Activated CD8-positive, alpha-beta T cell treated with anti-CD3 and anti-CD28 coated beads, Interleukin-2, amount 10 ng/mL, durations not matched to agents 7 days and 5 days (primary cell): ENCODE results near the gene MOB1A. TPM values are rescaled to one million over a fixed set of nuclear protein-coding genes. Genes with fewer than 3 reads are reported as not detected.
"Not testable (repeated sequence)": the region's sequence is repeated elsewhere in the genome, so short reads cannot be mapped to it uniquely, and the experiment has no call there.

Experiments used
- ATAC-seq: fragments of 150-1000 bp; cut with Tn5 transposase; one replicate; pipeline ENCODE4 v1.10.0; 2021; ENCODE audit warnings: moderate library complexity
- CTCF ChIA-PET: fragments of 350-600 bp; sonication (Branson Sonifier 250); formaldehyde crosslinking; loops from one replicate; lab custom pipeline; 2021; ENCODE audit warnings: antibody characterized with exemption; lab: Charles Lee
- POLR2A ChIA-PET: fragments of 350-600 bp; sonication (Branson Sonifier 250); formaldehyde crosslinking; loops from one replicate; lab custom pipeline; 2021; ENCODE audit warnings: antibody characterized with exemption; lab: Charles Lee
- DNase-seq: peaks from one replicate; pipeline ENCODE4 v3.0.0-alpha.2; 2020
- H3K27ac Mint-ChIP-seq: one replicate; pipeline ENCODE4 v1.8.0; 2021; ENCODE audit warnings: mild to moderate bottlenecking, mixed read lengths
- H3K27me3 Mint-ChIP-seq: one replicate; pipeline ENCODE4 v1.8.0; 2021; ENCODE audit warnings: low read depth, mixed read lengths
- H3K36me3 Mint-ChIP-seq: one replicate; pipeline ENCODE4 v1.8.0; 2021; ENCODE audit warnings: low read depth, mixed read lengths
- H3K4me1 Mint-ChIP-seq: one replicate; pipeline ENCODE4 v1.8.0; 2021; ENCODE audit warnings: low read depth, mixed read lengths
- H3K4me3 Mint-ChIP-seq: one replicate; pipeline ENCODE4 v1.8.0; 2021; ENCODE audit warnings: mild to moderate bottlenecking, mixed read lengths
- H3K9me3 Mint-ChIP-seq: one replicate; pipeline ENCODE4 v1.8.0; 2022; ENCODE audit warnings: mixed read lengths; ENCODE audit not compliant: insufficient read depth
- total RNA-seq, 2 experiments: library from RNA; stranded (reverse); gene quantifications; one replicate each; pipeline ENCODE4 v1.2.3, GENCODE V29; 2021

The MOB1A gene
- total RNA-seq, 2 experiments from 2014 or later = 191 to 208 TPM

DNA sequence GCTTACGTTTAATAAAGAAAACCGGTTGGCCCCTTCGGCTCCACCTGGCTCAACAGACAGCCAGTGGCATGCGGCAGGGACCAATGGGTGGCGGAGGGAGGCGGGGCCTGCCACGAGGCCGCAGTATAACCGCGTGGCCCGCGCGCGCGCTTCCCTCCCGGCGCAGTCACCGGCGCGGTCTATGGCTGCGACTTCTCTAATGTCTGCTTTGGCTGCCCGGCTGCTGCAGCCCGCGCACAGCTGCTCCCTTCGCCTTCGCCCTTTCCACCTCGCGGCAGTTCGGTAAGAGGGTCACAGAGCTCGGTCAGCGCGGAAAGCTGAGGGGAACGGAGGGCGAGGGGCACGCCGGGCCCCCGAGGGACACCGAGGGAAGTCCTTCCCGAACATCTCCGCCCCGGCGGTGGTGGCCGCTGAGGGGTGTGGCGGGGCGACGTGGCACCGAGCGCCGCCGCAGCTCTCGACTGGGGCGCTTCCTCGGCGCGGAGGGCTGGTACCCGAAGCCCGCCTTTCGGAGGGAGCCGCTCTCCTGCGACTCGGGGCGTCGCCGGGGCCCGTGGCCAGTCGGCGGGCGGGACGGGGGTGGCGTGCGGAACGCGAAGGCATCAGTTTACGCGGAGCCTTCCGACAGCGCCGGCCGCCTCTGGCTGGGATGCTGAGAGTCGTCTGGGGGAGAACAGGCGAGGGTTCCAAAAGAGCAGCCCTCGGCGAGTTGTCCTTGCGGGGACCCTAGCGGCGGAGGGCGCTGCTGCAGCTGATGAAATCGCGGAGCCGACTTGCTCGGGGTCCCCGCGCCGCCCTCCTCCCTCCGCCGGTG lies 20.0 kb upstream of the MOB1A start, which contains the start of gene MTHFD2:
MTHFD2 (plus strand) TSS at position 155 of the 814 bp plus-strand sequence; CDS start at position 182, 27 bp downstream.
- peak; percentile 95 for DNase-seq
- H3K9me3 Mint-ChIP-seq = no peaks in the 10 kb centered on the region
- CTCF ChIA-PET = interaction anchor here (0.9 to 5.3 kb wide), 18 partner anchors 9 to 375 kb away, joined by 3 to 92 read pairs (median 4); partner anchors contain the start of genes BOLA3, MOB1A and STAMBP
- H3K36me3 Mint-ChIP-seq = peaks cover 37% of the 10 kb centered on the region
- H3K4me1 Mint-ChIP-seq = peaks cover 45% of the 10 kb centered on the region
- ATAC-seq = peak; percentile 92
- no peaks in the 10 kb centered on the region for H3K27me3 Mint-ChIP-seq
- H3K4me3 Mint-ChIP-seq = peak within 1 kb of the TSS; percentile 97
- POLR2A ChIA-PET = interaction anchor here (0.6 to 7.4 kb wide), 14 partner anchors 9 to 502 kb away, joined by 3 to 140 read pairs (median 4); partner anchors contain the start of genes BOLA3, DCTN1, MOB1A and STAMBP
- peak within 1 kb of the TSS; percentile 100 for H3K27ac Mint-ChIP-seq

DNA sequence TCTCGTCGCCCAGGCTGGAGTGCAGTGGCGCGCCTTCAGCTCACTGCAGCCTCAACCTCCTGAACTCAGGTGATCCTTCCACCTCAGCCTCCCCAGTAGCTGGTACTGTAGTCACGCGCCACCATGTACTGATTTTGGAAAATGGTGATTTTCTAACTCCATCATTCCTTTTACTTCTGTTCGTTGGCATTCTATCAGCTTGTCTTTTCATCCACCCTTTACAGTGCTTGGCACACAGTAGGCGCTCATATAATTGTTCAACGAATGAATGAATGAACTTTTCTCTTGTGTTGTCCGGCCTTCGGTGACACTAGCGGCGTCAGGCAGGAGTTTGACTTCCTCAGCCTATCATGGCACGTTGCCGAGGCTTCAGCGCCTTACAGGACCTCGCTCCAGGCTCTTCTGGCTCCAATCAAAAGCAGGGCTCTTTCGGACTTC lies 19.4 kb upstream of the MOB1A start:
- Mint-ChIP-seq H3K36me3 (peaks cover 33% of the 10 kb centered on the region), H3K9me3 (no peaks in the 10 kb centered on the region), H3K27ac (peak overlapping the region; percentile 100), H3K27me3 (no peaks in the 10 kb centered on the region), H3K4me3 (peak overlapping the region; percentile 97), H3K4me1 (peaks cover 40% of the 10 kb centered on the region)
- CTCF ChIA-PET = interaction anchor here (0.9 to 5.3 kb wide), 12 partner anchors 10 to 370 kb away, joined by 3 to 92 read pairs (median 4); partner anchors contain the start of genes MOB1A and STAMBP
- POLR2A ChIA-PET = interaction anchor here (0.6 to 7.4 kb wide), 13 partner anchors 10 to 502 kb away, joined by 3 to 140 read pairs (median 3); partner anchors contain the start of genes BOLA3, DCTN1, MOB1A and STAMBP
- ATAC-seq (no peak), DNase-seq (no peak)

- peak overlapping the region; percentile 57 for H3K27ac Mint-ChIP-seq
- H3K4me1 Mint-ChIP-seq = peaks cover 37% of the 10 kb centered on the region
- no peak for ATAC-seq
- H3K36me3 Mint-ChIP-seq = peaks cover 27% of the 10 kb centered on the region
- H3K9me3 Mint-ChIP-seq = no peaks in the 10 kb centered on the region
- ChIA-PET CTCF (interaction anchor here (1.0 to 5.3 kb wide), 6 partner anchors 9 to 369 kb away, joined by 3 to 92 read pairs (median 4); partner anchors contain the start of genes BOLA3, MOB1A and STAMBP), POLR2A (interaction anchor here (0.9 to 7.4 kb wide), 4 partner anchors 9 to 17 kb away, joined by 3 to 140 read pairs (median 7); partner anchors contain the start of gene MOB1A)
- DNase-seq = no peak
- H3K4me3 Mint-ChIP-seq = no peak overlapping the region
- H3K27me3 Mint-ChIP-seq = peaks cover 4% of the 10 kb centered on the region
These were observed 18.4 kb upstream of the MOB1A start for GRCh38 chr2:74197049-74197448.

GRCh38 chr2:74194799-74195198 lies 16.1 kb upstream of the MOB1A start:
- H3K4me3 Mint-ChIP-seq = no peak overlapping the region
- H3K9me3 Mint-ChIP-seq = no peaks in the 10 kb centered on the region
- peaks cover 25% of the 10 kb centered on the region for H3K4me1 Mint-ChIP-seq
- ChIA-PET CTCF (no interaction called here), POLR2A (no interaction called here)
- no peak for DNase-seq
- H3K27me3 Mint-ChIP-seq = peaks cover 12% of the 10 kb centered on the region
- H3K36me3 Mint-ChIP-seq = peaks cover 10% of the 10 kb centered on the region
- H3K27ac Mint-ChIP-seq = no peak overlapping the region
- ATAC-seq = no peak

DNA sequence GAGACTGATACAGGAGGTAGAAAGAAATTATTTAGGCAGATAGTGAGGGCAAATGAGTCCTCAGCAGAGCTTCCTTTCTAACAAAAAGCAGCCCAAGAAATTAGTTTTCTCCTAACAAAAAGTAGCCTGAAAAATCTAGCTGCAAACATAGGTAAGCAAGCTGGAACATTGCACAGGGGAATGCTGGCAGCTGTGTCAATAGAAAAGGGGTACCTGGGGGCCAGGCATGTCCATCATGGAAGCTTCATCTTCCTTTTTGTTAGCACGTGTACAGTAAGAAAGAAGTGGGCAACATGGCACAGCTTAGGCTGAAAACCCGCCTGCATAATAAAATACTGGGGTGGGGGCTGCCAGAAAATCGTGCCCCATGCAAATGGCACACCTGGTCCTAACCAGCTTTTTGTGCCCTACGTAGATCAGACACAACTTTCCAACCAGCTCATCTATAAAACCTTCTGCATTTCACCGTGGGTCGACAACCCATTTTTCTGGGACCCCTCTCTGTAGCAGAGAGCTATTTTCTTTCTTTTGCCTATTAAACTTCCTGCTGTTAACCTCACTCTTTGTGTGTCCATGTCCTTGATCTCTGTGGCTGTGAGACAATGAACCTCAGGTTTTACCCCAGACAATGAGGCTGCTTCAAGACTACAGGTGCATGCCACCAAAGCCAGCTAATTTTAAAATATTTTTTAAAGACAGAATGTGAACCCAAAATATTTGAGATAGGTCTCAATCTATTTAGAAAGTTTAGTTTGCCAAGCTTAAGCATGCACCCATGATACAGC lies 13.1 kb upstream of the MOB1A start:
- no peaks in the 10 kb centered on the region for H3K36me3 Mint-ChIP-seq
- ATAC-seq = no peak

DNA sequence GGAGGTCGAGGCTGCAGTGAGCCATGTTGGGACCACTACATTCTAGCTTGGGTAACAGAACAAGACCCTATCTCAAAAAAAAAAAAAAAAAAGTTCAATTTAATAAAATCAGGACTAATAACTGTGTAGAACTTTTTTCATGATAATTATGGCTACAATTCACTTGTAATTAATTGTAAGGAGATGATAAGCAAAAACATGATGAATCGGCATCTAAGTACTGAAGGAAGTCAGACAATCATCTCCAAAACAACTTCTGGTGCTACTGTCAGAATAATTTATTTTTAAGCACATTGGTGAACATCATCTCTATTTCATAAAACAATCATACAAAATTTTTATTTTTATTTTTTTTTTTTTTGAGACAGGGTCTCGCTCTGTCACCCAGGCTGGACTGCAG lies 10.0 kb upstream of the MOB1A start:
- ChIA-PET CTCF (interaction anchor here (2.1 kb wide), 1 partner anchor 10 kb away, joined by 8 read pairs; the partner anchor contains the start of gene MOB1A), POLR2A (interaction anchor here (3.7 kb wide), 1 partner anchor 10 kb away, joined by 17 read pairs; the partner anchor contains the start of gene MOB1A)
- Mint-ChIP-seq H3K36me3 (no peaks in the 10 kb centered on the region), H3K27me3 (peaks cover 12% of the 10 kb centered on the region), H3K27ac (no peak overlapping the region), H3K4me1 (peaks cover 19% of the 10 kb centered on the region), H3K9me3 (no peaks in the 10 kb centered on the region), H3K4me3 (no peak overlapping the region)
- DNase-seq (no peak), ATAC-seq (no peak)

More for the DNA sequence above, 13.1 kb upstream of the MOB1A start:
- ChIA-PET CTCF (interaction anchor here (0.9 to 3.8 kb wide), 4 partner anchors 10 to 44 kb away, joined by 3 to 26 read pairs (median 6); partner anchors contain the start of genes BOLA3 and MOB1A), POLR2A (interaction anchor here (0.7 to 1.5 kb wide), 2 partner anchors 10 to 13 kb away, joined by 3 to 26 read pairs; partner anchors contain the start of gene MOB1A)
- peaks cover 11% of the 10 kb centered on the region for H3K4me1 Mint-ChIP-seq
- no peak overlapping the region for H3K27ac Mint-ChIP-seq
- H3K9me3 Mint-ChIP-seq = no peaks in the 10 kb centered on the region
- peaks cover 12% of the 10 kb centered on the region for H3K27me3 Mint-ChIP-seq
- no peak overlapping the region for H3K4me3 Mint-ChIP-seq
- no peak for DNase-seq

GRCh38 chr2:74188018-74188601 lies 9.4 kb upstream of the MOB1A start:
- Mint-ChIP-seq H3K36me3 (no peaks in the 10 kb centered on the region), H3K27ac (no peak overlapping the region), H3K4me1 (peaks cover 19% of the 10 kb centered on the region), H3K4me3 (no peak overlapping the region), H3K27me3 (peaks cover 12% of the 10 kb centered on the region), H3K9me3 (no peaks in the 10 kb centered on the region)
- ATAC-seq (no peak), DNase-seq (no peak)
- ChIA-PET POLR2A (interaction anchor here (0.6 to 3.7 kb wide), 2 partner anchors 9 to 10 kb away, joined by 3 to 17 read pairs; partner anchors contain the start of gene MOB1A), CTCF (interaction anchor here (0.7 to 2.1 kb wide), 2 partner anchors 9 to 41 kb away, joined by 3 to 8 read pairs; partner anchors contain the start of genes BOLA3 and MOB1A)

DNA sequence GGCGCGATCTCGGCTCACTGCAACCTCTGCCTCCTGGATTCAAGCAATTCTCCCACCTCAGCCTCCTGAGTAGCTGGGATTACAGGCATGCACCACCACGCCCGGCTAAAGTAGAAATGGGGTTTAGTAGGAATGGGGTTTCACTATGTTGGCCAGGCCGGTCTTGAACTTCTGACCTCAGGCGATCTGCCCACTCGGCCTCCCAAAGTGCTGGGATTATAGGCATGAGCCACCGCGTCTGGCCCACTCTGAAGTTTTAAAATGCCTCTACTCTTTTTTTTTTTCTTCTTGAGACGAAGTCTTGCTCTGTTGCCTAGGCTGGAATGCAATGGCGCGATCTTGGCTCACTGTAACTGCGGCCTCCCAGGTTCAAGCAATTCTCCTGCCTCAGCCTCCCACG lies 8.0 kb upstream of the MOB1A start:
- ATAC-seq, CTCF ChIA-PET, H3K9me3 Mint-ChIP-seq, H3K4me3 Mint-ChIP-seq, DNase-seq, H3K36me3 Mint-ChIP-seq, H3K27ac Mint-ChIP-seq, H3K27me3 Mint-ChIP-seq: not testable (repeated sequence)
- POLR2A ChIA-PET = interaction anchor here (1.1 to 3.7 kb wide), 2 partner anchors 8 to 11 kb away, joined by 3 to 17 read pairs; partner anchors contain the start of gene MOB1A
- H3K4me1 Mint-ChIP-seq = peaks cover 16% of the 10 kb centered on the region

- Mint-ChIP-seq H3K27ac (peak overlapping the region; percentile 55), H3K36me3 (no peaks in the 10 kb centered on the region), H3K27me3 (peaks cover 3% of the 10 kb centered on the region), H3K4me1 (peaks cover 20% of the 10 kb centered on the region), H3K4me3 (no peak overlapping the region), H3K9me3 (no peaks in the 10 kb centered on the region)
- DNase-seq = peak; percentile 44
- ChIA-PET POLR2A (interaction anchor here (1.1 kb wide), 1 partner anchor 12 kb away, joined by 3 read pairs; no protein-coding TSS in a partner anchor), CTCF (no interaction called here)
- peak; percentile 77 for ATAC-seq
These were observed 7.4 kb upstream of the MOB1A start for GRCh38 chr2:74186038-74186437.

GRCh38 chr2:74183878-74184277 lies 5.2 kb upstream of the MOB1A start:
- DNase-seq = no peak
- ChIA-PET CTCF (interaction anchor here (0.8 to 6.8 kb wide), 2 partner anchors 9 to 15 kb away, joined by 3 to 92 read pairs; partner anchors contain the start of gene MTHFD2), POLR2A (interaction anchor here (1.0 to 1.2 kb wide), 2 partner anchors 14 to 17 kb away, joined by 3 to 7 read pairs; partner anchors contain the start of gene MTHFD2)
- Mint-ChIP-seq H3K27ac (no peak overlapping the region), H3K4me3 (no peak overlapping the region), H3K36me3 (no peaks in the 10 kb centered on the region), H3K27me3 (no peaks in the 10 kb centered on the region), H3K9me3 (no peaks in the 10 kb centered on the region), H3K4me1 (peaks cover 21% of the 10 kb centered on the region)
- ATAC-seq = no peak
